Activated CD8-positive, alpha-beta memory T cell treated with anti-CD3 and anti-CD28 coated beads for 1 hour (primary cell): Measurements from ENCODE around the gene SESTD1.
"Not testable (repeated sequence)": the region's sequence is repeated elsewhere in the genome, so short reads cannot be mapped to it uniquely, and the experiment has no call there.

Experiments used
- DNase-seq, 2 donors: peaks; one replicate each; pipeline ENCODE4 v3.0.0-alpha.2; 2020; ENCODE audit warnings: low read depth in 1 of 2; ENCODE audit errors: extremely low read depth in 1 of 2

SESTD1 gene

DNA sequence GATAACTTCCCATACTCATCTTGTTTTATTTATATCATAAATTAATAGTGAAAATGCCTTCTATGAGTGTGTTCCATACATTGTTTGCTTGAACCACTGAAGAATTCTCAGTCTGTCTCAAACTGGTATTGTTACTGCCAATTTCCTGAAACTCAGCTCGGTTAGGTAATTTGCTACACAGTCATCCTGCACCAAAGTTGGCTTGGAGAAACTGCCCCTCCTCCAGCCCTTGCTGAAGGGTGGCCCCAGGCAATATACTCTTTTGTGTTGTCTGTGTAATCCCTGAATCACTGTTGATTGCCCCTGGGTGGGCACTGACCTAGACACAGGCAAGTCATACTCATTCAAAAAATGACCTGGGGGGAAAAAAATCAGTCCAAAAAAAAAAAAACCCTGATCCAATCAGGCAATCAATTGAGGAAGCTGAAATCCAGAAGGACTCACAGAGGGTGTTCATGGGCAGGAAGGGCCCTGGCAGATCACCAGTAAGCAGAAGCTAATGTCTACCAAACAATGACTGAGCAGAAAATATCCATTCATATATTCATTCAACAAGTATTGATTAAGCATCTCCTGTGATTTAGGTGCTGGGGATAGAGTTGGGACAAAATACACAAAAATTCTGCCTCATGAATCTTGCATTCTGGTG is 3.8 kb upstream of the SESTD1 start:
- no peak for DNase-seq

DNA sequence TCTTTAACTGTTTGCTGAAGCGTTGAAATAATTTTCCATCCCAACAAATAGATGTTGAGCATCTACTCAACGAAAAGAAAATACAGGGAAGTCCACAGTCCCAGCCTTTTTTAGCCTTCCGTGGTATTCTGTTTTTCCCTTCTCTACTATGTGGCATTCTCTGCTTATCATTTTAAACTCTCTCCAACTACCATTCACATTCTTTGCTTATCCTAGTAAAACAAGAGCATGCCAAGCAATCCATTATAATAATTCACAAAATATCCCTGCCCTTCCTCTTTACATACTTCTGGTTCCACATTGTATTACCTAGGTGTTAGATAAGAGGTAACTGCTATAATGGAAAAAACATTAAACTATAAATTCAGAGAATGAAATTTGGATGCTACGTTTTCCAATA is 1.6 kb upstream of the SESTD1 start:
- no peak for DNase-seq

DNA sequence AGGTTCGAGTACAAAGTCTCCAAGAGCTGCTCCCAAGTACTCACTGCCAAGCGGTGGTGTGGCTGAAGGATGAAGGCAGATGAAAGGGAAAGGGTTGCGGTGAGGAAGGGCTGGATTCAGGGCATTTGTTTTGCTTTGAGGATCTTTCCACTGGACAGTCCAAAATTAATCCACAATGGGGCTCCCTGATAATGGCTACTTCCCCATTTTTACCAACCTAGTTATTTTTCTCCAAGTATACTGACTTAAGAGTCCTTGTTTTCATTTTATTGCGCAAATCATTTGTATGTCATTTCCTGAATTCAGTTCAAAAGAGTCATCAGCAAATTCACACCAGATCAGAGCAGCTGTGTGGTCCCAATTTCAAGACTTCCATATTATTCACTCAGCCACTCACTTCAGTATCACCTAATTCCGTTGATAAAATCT is 464 bp upstream of the SESTD1 start:
- no peak for DNase-seq

DNA sequence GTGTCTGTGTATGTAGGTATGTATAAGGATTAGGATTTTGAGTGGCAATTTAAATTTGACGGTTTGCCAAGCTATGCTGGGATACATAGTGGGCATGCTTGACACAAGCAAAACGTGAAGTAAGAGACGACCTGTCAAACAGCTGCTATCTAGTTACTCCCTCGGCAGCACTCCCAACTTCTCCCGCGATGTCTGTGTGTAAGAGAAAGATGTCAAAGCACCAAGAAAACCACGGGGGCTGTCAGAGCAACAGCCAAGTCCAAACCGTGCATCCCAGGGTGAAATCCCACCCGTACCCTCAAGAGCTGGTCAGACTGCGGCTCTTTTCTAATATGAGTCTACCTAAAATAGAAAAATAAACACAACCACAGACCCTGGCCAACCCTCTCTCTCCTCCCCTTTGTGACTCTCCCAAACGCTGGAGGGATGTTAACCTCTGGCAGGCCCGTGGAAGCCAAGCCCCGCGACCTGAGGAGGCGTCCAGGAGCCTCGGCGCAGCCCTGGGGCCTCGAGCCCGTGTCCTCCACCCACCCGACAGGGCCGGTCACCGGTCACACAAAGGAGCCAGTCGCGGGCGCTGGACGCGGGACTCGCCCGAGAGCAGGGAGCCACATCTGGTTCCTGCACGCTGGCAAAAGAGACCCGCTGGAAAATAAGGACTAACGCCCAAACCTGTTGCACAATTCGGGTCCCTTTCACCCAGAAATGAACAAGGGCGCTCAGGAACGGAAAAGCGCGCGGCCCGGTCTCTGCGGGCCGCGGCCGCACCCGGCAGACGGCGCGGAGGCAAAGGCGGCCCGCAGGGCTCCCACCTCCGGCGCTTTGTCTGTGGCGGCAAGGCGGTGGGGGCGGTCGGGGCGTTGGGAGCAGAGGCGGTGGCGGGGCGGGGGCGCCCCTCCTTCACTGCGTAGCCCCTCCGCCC is 925 bp downstream of the SESTD1 start:
- DNase-seq: no peak

DNA sequence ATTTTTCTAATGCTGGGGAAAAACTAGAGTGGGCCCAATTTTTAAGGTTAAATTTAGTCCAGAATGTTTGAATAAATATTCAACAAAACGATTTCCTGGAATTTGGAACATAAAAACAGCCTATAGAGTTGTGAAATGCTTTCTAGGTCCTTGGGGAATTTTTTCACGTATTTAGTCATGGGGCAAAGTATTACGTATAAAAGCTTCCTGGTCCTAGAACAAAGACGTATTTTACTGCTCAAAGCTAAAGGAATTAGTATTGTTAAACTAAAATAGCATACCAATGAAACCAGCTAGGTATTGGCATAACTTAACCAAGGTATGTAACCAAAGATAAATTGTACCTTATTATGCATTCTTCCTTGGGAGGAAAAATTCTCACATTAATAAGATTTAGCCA is 1.6 kb downstream of the SESTD1 start:
- no peak for DNase-seq

DNA sequence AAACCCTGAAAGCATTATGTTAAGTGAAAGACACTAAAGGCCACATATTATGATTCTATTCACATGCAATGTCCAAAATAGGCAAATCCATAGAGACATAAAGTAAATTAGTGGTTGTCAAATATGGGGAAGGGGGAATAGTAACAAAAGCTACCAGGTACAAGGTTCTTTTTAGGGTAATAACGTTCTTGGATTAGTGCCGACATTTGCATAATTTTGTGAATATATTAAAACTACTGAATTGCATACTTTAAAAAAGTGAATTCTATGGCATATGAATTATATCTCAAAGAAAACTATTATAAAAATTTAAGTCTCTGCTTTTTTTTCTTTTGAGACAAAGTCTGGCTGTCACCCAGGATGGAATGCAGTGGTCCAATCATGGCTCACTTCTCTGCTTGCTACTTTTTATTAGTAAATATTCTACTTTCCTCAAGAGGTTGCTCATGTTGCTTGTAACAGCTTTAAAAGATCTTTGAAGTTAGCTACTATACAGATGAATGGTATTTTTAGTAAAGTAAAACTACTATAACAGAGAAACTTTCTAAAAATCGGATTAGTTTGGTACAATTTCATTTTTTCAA is 2.5 kb downstream of the SESTD1 start:
- DNase-seq: no peak

DNA sequence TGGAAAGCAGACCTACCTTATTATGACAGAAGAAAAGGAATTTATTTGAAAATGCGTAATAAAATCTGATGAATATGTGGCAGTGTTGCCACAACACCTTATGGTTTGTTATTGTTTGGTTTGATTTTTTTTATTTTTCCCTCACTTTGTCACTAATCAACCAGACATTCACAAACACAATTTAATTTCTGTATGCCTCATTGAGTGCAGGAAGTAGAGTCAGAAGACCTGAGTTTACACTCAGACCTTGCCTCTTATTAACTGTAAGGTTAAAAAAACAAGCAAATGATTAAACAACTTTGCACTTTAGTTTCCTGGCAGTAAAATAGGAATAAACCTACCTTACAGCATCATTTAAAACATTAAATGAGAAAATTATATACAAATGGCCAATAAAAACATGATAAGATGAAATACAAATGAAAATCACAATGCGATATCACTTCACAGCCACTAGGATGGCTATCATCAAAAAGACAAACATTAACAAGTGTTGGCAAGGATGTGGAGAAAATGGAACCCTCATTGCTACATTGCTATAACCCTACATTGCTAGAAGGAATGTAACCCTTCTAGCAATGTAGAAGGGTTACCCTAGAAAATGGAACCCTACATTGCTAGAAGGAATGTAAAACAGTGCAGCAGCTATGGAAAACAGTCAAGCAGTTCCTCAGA is 3.3 kb downstream of the SESTD1 start:
- no peak for DNase-seq

DNA sequence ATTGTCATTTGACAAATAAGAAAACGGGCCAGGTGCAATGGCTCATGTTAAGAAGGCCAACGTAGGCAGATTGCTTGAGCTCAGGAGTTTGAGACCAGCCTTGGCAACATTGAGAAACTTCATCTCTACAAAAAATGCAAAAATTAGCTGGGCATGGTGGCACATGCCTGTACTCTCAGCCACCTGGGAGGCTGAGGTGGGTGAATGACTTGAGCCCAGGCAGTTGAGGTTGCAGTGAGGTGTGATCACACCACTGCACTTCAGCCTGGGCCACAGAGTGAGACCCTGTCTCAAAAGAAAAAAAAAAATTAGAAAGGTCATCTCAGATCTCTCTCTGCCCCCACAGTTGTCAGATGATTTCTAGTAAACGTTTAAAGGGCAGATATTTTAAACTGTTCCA is 4.4 kb downstream of the SESTD1 start:
- DNase-seq: no peak

DNA sequence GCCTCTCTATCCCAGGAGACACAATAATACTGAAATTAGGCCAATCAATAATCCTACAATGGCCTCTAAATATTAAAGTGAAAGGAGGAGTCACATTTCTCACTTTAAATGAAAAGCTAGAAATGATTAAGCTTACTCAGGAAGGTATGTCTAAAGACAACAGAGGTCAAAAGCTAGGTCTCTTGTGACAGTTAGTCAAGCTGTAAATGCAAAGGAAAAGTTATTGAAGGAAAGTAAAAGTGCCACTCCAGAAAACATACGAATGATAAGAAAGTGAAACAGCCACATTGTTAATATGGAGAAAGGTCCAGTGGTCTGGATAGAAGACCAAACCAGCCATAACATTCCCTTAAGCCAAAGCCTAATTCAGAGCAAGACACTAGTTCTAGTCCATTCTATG is 9.5 kb downstream of the SESTD1 start:
- DNase-seq: no peak

DNA sequence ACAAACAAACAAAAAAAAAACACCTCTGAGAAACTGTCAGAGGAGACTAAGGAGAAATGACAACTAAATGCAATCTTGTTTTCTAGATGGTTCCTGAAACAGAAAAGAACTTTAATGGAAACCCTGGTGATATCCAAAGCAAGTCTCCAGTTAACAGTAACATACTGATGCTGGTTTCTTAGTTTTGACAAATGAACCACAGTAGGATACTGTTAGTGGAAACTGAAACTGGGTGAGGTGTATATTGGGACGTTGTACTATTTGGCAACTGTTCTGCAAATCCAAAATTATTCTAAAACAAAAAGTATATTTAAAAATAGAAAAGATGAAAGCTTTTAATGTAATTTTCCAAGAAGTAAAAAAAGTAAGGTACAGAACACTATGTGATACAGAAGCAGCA is 11.4 kb downstream of the SESTD1 start:
- DNase-seq: no peak

DNA sequence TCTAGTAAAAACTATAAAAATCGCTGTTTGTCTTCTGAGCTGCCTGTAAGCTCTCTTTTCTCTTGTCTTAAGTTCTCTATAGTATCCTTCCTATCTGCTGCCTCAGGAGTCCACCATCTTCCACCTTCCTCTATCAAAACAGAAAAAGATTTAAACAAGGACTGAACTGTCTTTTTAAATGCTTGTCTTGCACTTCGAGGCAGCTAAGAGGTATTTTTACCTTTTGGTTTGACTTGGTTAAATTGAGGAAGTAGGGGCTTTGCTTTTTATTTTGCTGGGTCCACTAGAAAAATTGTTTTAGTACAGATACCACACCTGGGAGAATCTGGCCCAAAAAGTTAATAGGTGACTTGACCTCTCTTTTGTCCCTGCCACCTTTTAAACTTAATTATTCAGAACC is 12.2 kb downstream of the SESTD1 start:
- no peak for DNase-seq

DNA sequence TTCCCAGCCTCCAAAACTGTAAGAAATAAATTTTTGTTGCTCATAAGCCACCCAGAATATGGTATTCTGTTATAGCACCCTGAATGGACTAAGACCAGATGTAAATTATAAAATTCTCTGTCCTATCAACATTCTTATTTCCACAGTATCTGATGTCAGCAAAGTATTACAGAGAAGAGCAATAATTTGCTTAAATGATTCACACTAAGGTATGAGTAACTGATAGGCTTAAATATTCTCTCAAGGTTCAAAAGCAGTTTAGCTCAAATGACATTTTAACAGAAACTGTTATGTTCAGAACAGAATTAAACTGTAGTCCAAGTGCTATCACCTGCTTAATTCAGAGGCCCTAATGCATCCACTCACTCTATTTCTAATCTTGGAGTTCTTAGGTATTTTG is 12.8 kb downstream of the SESTD1 start:
- DNase-seq: no peak

DNA sequence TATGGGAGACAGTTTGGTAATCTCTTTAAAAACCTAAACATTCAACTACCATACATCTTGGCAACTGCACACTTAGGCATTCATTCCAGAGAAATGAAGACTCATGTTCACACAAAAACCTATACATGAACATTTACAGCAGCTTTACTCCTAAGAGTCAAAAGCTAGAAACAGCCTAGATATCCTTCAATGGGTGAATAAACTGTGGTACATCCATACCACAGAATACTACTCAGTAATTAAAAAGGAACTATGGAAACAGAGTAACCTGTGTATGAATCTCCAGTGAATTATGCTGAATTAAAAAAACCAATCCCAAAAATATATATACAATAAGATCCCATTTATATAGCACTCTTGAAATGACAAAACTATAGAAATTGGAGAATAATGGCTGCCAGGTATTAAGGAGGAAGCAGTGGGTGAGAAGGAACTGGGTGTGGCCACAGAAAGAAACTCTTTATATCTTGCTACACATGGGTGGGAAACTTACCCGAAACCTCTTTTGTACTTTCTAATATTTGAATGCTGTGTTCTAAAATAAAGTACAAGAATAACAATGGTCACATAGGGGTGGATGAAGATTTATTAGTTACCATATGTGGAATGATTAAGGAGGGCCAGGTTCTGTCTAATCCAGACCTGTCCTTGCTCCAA is 13.7 kb downstream of the SESTD1 start:
- no peak for DNase-seq

DNA sequence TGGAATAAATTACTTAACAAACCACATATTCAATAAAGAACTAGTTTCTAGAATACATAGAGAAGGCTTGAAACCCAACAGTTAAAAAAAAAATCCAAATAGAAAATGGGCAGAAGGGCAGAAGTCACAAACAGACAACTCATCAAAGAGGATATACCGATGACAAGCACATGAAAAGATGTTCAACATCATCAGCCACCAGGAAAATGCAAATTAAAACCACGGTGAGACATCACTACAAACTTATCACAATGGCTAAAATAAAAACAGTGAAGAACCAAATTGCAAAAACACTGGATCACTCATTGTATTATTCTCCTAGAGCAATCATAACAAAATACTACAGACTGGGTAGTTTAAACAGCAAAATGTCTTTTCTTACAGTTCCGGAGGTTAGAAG is 14.5 kb downstream of the SESTD1 start:
- no peak for DNase-seq

DNA sequence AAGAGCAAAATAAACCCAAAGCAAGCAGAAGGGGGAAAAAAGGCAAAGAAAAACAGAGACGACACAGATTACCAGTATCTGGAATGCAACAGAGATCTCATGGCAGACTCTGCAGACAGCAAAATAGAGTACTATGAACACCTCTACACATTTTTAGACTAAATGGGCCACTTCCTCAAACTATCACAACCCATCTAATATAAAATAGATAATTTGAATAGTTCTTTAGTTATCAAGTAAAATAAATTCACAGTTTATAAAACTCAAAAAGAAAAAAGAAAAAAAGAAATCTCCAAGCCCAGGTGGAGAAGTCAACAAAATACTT is 16.6 kb downstream of the SESTD1 start:
- no peak for DNase-seq

DNA sequence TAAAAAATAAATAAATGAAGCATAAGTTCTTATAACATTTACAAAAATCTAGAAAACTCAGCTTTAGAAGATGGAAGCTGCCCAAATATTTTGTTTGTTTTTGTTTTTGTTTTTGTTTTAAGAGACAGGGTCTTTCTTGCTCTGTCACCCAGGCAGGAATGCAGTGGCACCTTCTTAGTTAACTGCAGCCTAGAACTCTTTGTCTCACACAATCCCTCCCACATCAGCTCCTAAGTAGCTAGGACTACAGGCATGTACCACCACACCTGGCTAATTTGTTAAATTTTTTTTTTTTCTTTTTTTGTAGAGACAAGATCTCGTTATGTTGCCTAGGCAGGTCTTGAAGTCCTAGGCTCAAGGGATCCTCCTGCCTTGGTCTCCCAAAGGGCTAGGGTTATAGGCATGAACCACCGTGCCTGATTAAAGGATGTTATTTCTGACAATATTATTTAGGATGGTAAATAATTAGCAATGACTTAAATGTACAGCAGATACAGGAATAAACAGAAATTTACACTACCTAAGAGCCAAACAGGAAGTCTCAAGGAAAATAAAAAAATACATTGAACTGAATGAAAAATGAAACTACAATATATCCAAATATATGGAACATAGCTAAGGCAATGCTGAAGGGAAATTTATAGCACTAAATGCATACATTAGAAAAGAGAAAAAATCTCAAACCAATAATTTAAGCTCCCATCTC is 17.2 kb downstream of the SESTD1 start:
- DNase-seq: no peak

DNA sequence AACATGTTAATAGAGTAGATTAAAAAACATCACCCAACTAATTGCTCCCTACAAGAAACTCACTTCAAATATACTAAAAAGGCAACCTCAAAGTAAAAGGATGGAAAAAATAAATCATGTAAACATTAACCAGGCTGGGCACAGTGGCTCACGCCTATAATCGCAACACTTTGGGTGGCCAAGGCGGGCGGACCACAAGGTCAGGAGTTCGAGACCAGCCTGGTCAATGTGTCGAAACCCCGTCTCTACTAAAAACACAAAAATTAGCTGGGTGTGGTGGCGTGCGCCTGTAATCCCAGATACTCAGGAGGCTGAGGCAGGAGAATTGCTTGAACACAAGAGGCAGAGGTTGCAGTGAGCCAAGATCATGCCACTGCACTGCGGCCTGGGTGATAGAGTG is 18.8 kb downstream of the SESTD1 start:
- not testable (repeated sequence) for DNase-seq

DNA sequence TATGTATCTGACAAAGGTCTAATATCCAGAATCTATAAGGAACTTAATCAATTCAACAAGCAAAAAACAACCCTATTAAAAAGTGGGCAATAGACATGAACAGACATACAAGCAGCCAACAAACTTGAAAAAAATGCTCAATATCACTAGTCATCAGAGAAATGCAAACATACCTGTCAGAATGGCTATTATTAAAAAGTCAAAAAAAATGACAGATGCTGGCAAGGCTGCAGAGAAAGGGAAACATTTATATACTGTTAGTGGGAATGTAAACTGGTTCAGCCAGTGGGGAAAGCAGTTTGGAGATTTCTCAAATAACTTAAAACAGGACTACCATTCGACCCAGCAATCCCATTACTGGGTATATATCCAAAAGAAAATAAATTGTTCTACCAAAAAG is 21.6 kb downstream of the SESTD1 start:
- DNase-seq: no peak

DNA sequence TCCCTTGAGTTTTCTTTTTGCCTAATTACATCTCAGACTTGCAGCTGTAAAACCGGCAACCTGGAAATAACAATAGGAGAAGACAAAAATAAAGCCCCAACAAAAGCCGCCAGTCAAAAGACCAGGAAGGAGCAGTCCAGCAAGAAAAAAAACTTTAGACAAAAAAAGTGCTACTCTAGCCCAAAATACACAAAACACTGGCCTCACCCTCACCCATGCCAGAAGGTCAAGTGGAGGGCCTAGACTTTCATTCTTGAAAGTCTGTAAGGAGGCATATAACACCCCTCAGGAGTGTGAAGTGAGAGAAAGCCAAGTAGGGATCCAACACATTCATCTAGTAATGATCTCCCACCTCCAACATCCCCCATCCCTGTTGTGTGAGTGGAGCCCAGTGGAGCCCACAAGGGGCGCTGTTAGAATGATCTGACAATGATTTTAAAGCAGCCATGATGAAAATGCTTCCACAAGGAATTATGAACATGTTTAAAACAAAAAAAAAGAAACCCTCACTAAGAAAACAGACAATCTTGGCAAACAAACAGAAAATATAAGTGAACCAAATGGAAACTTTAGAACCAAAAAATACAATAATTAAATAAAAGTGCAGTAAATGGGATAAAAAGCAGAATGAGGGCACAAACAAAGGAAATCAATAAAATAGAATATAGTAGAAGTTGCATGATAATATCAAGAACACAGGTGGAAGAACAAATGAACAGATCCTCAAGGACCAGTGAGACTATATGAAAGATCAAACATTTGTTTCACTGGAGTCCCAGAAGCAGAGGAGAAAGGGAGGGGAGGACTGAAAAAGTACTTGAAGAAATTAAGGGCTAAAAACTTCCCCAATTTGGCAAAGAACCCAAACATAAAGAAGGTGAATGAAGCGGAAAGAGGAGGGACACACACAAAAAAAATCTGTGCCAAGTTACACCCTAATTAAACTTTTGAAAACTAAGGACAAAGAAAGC is 23.9 kb downstream of the SESTD1 start:
- DNase-seq: no peak
